Upper lobe of left lung (tissue), 6 donors: ENCODE results near the gene FSTL1. TPM values are rescaled to one million over a fixed set of nuclear protein-coding genes. Genes with fewer than 3 reads are reported as not detected.

Source experiments
- ATAC-seq, 2 donors: fragments of 200-7000 bp; cut with Tn5 transposase; one replicate each; pipeline ENCODE4 v1.9.1; 2022; ENCODE audit warnings: mild to moderate bottlenecking in 2 of 2, moderate library complexity in 2 of 2; ENCODE audit not compliant: low FRiP score in 2 of 2
- DNase-seq, 2 donors: peaks; one replicate each; pipeline ENCODE4 v3.0.0-alpha.2; 2019 to 2020
- H3K27ac ChIP-seq, 4 donors: fragments of 200-600 bp; sonication (generic); one replicate each; pipeline ENCODE4 v1.5.1; 2016 to 2019
- H3K27me3 ChIP-seq, 4 donors: fragments of 200-600 bp; sonication (generic); one replicate each; pipeline ENCODE4 v1.5.1; 2017 to 2019
- H3K36me3 ChIP-seq, 4 donors: fragments of 200-600 bp; sonication (generic); one replicate each; pipeline ENCODE4 v1.5.1; 2016 to 2019
- H3K4me1 ChIP-seq, 4 donors: fragments of 200-600 bp; sonication (generic); one replicate each; pipeline ENCODE4 v1.5.1; 2018 to 2019
- H3K4me3 ChIP-seq, 4 donors: fragments of 200-600 bp; sonication (generic); one replicate each; pipeline ENCODE4 v1.5.1; 2017 to 2019; ENCODE audit warnings: mild to moderate bottlenecking in 2 of 4, moderate library complexity in 1 of 4
- H3K9me3 ChIP-seq, 4 donors: fragments of 200-600 bp; sonication (generic); one replicate each; pipeline ENCODE4 v1.5.1; 2018 to 2019
- CTCF ChIP-seq, 6 experiments: fragments of 450-650 bp in 4 of 6; fragments of 200-600 bp in 2 of 6; sonication (generic) in 2 of 6; IDR thresholded peaks; one replicate each; pipeline ENCODE4 v1.5.1; 2016 to 2019; ENCODE audit warnings: antibody characterized with exemption in 6 of 6
- EP300 ChIP-seq, 4 donors: sonication (generic); formaldehyde crosslinking; IDR thresholded peaks; one replicate each; pipeline ENCODE4 v1.5.1; 2017; ENCODE audit warnings: antibody characterized with exemption in 4 of 4, control low read depth in 2 of 4
- POLR2A ChIP-seq, 4 donors: fragments of 450-650 bp; IDR thresholded peaks; one replicate each; pipeline ENCODE4 v1.5.1; 2016 to 2017; ENCODE audit warnings: antibody characterized with exemption in 4 of 4, mild to moderate bottlenecking in 2 of 4
- POLR2AphosphoS5 ChIP-seq, 2 donors: sonication (generic); formaldehyde crosslinking; IDR thresholded peaks; one replicate each; pipeline ENCODE4 v1.5.1; 2017; ENCODE audit warnings: antibody characterized with exemption in 2 of 2
- WGBS, 2 donors: methylation state at CpG; one replicate each; pipeline ENCODE4 v1.1.5; 2017 to 2018; 5-methylcytosine and 5-hydroxymethylcytosine counted together
- total RNA-seq, 6 donors: library from RNA; depleted of rRNA in 4 of 6; stranded (reverse); fragments of >200 nt in 4 of 6; gene quantifications; one replicate each; pipeline versions ENCODE4 v1.1.0 to v1.2.1, GENCODE V29; 2016 to 2021
- donor health status: DM: no; HTN: no; CAD: no; lungs with moderate emphysema.
- donor health status: DM: no; HTN: yes; CAD: no; lungs with severe emphysema.

The FSTL1 gene
- total RNA-seq, 6 donors from 2014 or later = 35.6 to 480 (median 120) TPM

- Histone ChIP-seq H3K4me1 (peaks cover 15 to 22% (median 18%) of the 10 kb centered on the region in 4 donors), H3K9me3 (no peaks in the 10 kb centered on the region), H3K27ac (no peak overlapping the region)
These were observed 98.8 kb downstream of the FSTL1 start for GRCh38 chr3:120352017-120352416.

GRCh38 chr3:120350401-120350941 lies 100.3 kb downstream of the FSTL1 start:
- DNase-seq = no peak
- ATAC-seq = no peak
- no peaks in the 10 kb centered on the region for H3K27me3 ChIP-seq

More at GRCh38 chr3:120352017-120352416, 98.8 kb downstream of the FSTL1 start:
- DNase-seq (no peak), ATAC-seq (no peak)
- TF ChIP-seq POLR2AphosphoS5 (IDR thresholded peaks at IDR 0.05) (no peak), CTCF (IDR thresholded peaks at IDR 0.05) (no peak), POLR2A (IDR thresholded peaks at IDR 0.05) (no peak), EP300 (IDR thresholded peaks at IDR 0.05) (no peak)
- Histone ChIP-seq H3K36me3 (no peaks in the 10 kb centered on the region), H3K27me3 (no peaks in the 10 kb centered on the region), H3K4me3 (no peak overlapping the region)
- WGBS, 2 donors = 93 to 95% methylated on average over 4 of the region's 4 CpGs

GRCh38 chr3:120349855-120350125 lies 101.0 kb downstream of the FSTL1 start:
- Histone ChIP-seq H3K27ac (peak overlapping the region; percentile 86 to 93 (median 91)), H3K36me3 (no peaks in the 10 kb centered on the region), H3K9me3 (no peaks in the 10 kb centered on the region), H3K4me3 (peak overlapping the region; percentile 65 to 90 (median 81)), H3K4me1 (peaks cover 18 to 32% (median 26%) of the 10 kb centered on the region in 4 donors), H3K27me3 (no peaks in the 10 kb centered on the region)
- WGBS, 2 donors = 8 to 12% methylated on average over 6 of the region's 6 CpGs
- TF ChIP-seq POLR2A (IDR thresholded peaks at IDR 0.05) (no peak), POLR2AphosphoS5 (IDR thresholded peaks at IDR 0.05) (no peak), CTCF (IDR thresholded peaks at IDR 0.05) (no peak), EP300 (IDR thresholded peaks at IDR 0.05) (no peak)
- no peak for ATAC-seq
- no peak for DNase-seq

More at GRCh38 chr3:120350401-120350941, 100.3 kb downstream of the FSTL1 start:
- H3K9me3 ChIP-seq = no peaks in the 10 kb centered on the region
- H3K4me1 ChIP-seq = peaks cover 16 to 32% (median 21%) of the 10 kb centered on the region in 4 donors
- TF ChIP-seq CTCF (IDR thresholded peaks at IDR 0.05) = no peak
- TF ChIP-seq POLR2A (IDR thresholded peaks at IDR 0.05) = no peak
- no peak for TF ChIP-seq EP300 (IDR thresholded peaks at IDR 0.05)
- TF ChIP-seq POLR2AphosphoS5 (IDR thresholded peaks at IDR 0.05) = no peak
- 42 to 50% methylated on average over 8 of the region's 8 CpGs for WGBS, 2 donors
- H3K4me3 ChIP-seq = peak overlapping the region in 3 of 4 donors; percentile 65 to 90 (median 80)
- H3K27ac ChIP-seq = peak overlapping the region in 1 of 4 donors; percentile 93
- H3K36me3 ChIP-seq = no peaks in the 10 kb centered on the region

- H3K9me3 ChIP-seq = no peaks in the 10 kb centered on the region
- peak; percentile 77 to 93 for TF ChIP-seq POLR2AphosphoS5 (IDR thresholded peaks at IDR 0.05)
- peak in 1 of 4 donors; percentile 38 for TF ChIP-seq EP300 (IDR thresholded peaks at IDR 0.05)
- peak in 2 of 6 experiments; percentile 41 to 57 for TF ChIP-seq CTCF (IDR thresholded peaks at IDR 0.05)
- TF ChIP-seq POLR2A (IDR thresholded peaks at IDR 0.05) = peak in 3 of 4 donors; percentile 79 to 95 (median 89)
- peak within 1 kb of the TSS; percentile 86 to 93 (median 91) for H3K27ac ChIP-seq
- peak; percentile 96 to 98 for ATAC-seq
- no peaks in the 10 kb centered on the region for H3K27me3 ChIP-seq
- H3K36me3 ChIP-seq = no peaks in the 10 kb centered on the region
- H3K4me3 ChIP-seq = peak within 1 kb of the TSS; percentile 65 to 90 (median 81)
- peaks cover 18 to 32% (median 28%) of the 10 kb centered on the region in 4 donors for H3K4me1 ChIP-seq
- peak; percentile 90 to 99 for DNase-seq
- WGBS, 2 donors = 0 to 2% methylated on average over 8 to 37 of the region's 95 CpGs
These were observed 101.6 kb downstream of the FSTL1 start, which contains the start of gene LRRC58 for GRCh38 chr3:120348991-120349854. LRRC58 (minus strand) TSS chr3:120349354; CDS start chr3:120349243, 111 bp downstream.
